IMR-90 (cell line): ENCODE data around the gene GATD1.

Experiments
- BHLHE40 ChIP-seq: fragments of 150-350 bp; IDR thresholded peaks from 2 replicates; pipeline ENCODE4 v1.6.1; 2016; ENCODE audit warnings: mild to moderate bottlenecking, low read depth, low read length
- CTCF ChIP-seq: conservative IDR thresholded peaks from 2 replicates; pipeline ENCODE4 v1.5.1; 2012; ENCODE audit warnings: mild to moderate bottlenecking, low read depth, low read length, improper control_type of control experiment
- FOS ChIP-seq: fragments of 150-350 bp; IDR thresholded peaks from 2 replicates; pipeline ENCODE4 v1.6.1; 2016; ENCODE audit warnings: low read depth, low read length
- MAFK ChIP-seq: IDR thresholded peaks from 2 replicates; pipeline ENCODE4 v1.6.1; 2012; ENCODE audit warnings: low read depth, low read length, improper control_type of control experiment
- MAZ ChIP-seq: IDR thresholded peaks from 2 replicates; pipeline ENCODE4 v1.6.1; 2012; ENCODE audit warnings: low read depth, mild to moderate bottlenecking, low read length, improper control_type of control experiment, moderate library complexity, borderline replicate concordance
- MXI1 ChIP-seq: IDR thresholded peaks from 2 replicates; pipeline ENCODE4 v1.6.1; 2012; ENCODE audit warnings: low read depth, mild to moderate bottlenecking, low read length, moderate library complexity, borderline replicate concordance
- POLR2A ChIP-seq: IDR thresholded peaks from 2 replicates; pipeline ENCODE4 v1.6.1; 2012; ENCODE audit warnings: mild to moderate bottlenecking, low read depth, low read length
- RAD21 ChIP-seq: IDR thresholded peaks from 2 replicates; pipeline ENCODE4 v1.6.1; 2012; ENCODE audit warnings: low read length, improper control_type of control experiment
- RCOR1 ChIP-seq: IDR thresholded peaks from 2 replicates; pipeline ENCODE4 v1.6.1; 2012; ENCODE audit warnings: mild to moderate bottlenecking, low read length, improper control_type of control experiment; ENCODE audit not compliant: insufficient replicate concordance
- SMC3 ChIP-seq: fragments of 150-350 bp; IDR thresholded peaks from 2 replicates; pipeline ENCODE4 v1.6.1; 2016; ENCODE audit warnings: low read depth, mild to moderate bottlenecking, antibody characterized with exemption, low read length, moderate library complexity
- USF2 ChIP-seq: fragments of 150-350 bp; IDR thresholded peaks from 2 replicates; pipeline ENCODE4 v1.6.1; 2017; ENCODE audit warnings: mild to moderate bottlenecking, antibody characterized with exemption, low read length, low read depth

- TF ChIP-seq CTCF (no peak), RAD21 (no peak), SMC3 (no peak), POLR2A (no peak), MAZ (no peak), MAFK (no peak), USF2 (no peak), MXI1 (no peak), RCOR1 (no peak), FOS (no peak), BHLHE40 (no peak)
These were observed 47.1 kb upstream of the GATD1 start for GRCh38 chr11:824292-824880.
